ENCODE measurements around the gene NRCAM. TPM values are rescaled to one million over a fixed set of nuclear protein-coding genes. Genes with fewer than 3 reads are reported as not detected.

The NRCAM gene
- polyA plus RNA-seq, 3 donors: not detected

GRCh38 chr7:108103558-108104298 lies 352.5 kb downstream of the NRCAM start:
- peaks cover 0 to 2% (median 0%) of the 10 kb centered on the region in 7 donors for H3K9me3 Mint-ChIP-seq
- no peak overlapping the region for H2AFZ ChIP-seq (ENCODE audit: insufficient read depth, low read depth, low read length, poor library complexity, severe bottlenecking)
- WGBS (ENCODE audit: insufficient coverage): 100% methylated on average over 1 of the region's 5 CpGs

GRCh38 chr7:108102671-108103312 lies 353.4 kb downstream of the NRCAM start:
- Histone ChIP-seq H3K27me3 (ENCODE audit: control insufficient read depth in 2 of 2, insufficient read depth in 2 of 2, low read length in 2 of 2) (no peaks in the 10 kb centered on the region), H4K20me1 (ENCODE audit: insufficient read depth, low read length) (no peaks in the 10 kb centered on the region), H3K9ac (ENCODE audit: insufficient read depth, low read length, poor library complexity, severe bottlenecking) (no peak overlapping the region), H3K4me1 (ENCODE audit: control insufficient read depth in 1 of 2, insufficient read depth in 2 of 2, low read length in 2 of 2) (no peaks in the 10 kb centered on the region), H3K4me2 (replicated peaks; ENCODE audit: extremely low read depth, low read length, poor library complexity, severe bottlenecking) (no peak overlapping the region), H3K27ac (ENCODE audit: low read depth in 1 of 2, low read length in 2 of 2) (no peak overlapping the region), H3K36me3 (replicated peaks in 1 of 2; ENCODE audit: control insufficient read depth in 1 of 2, insufficient read depth in 2 of 2, low read length in 2 of 2) (no peaks in the 10 kb centered on the region), H3K4me3 (replicated peaks in 1 of 3; ENCODE audit: low read depth in 2 of 3, low read length in 3 of 3) (no peak overlapping the region), H3K9me3 (replicated peaks in 1 of 2; ENCODE audit: control insufficient read depth in 1 of 2, insufficient read depth in 1 of 2, low read length in 2 of 2) (no peaks in the 10 kb centered on the region), H3K79me2 (ENCODE audit: insufficient read depth, low read length) (no peaks in the 10 kb centered on the region), H2AFZ (ENCODE audit: insufficient read depth, low read depth, low read length, poor library complexity, severe bottlenecking) (no peak overlapping the region)
- no peak for TF ChIP-seq CTCF (IDR thresholded peaks at IDR 0.05)
- H3K9me3 Mint-ChIP-seq: peaks cover 0 to 2% (median 0%) of the 10 kb centered on the region in 7 donors
- H3K36me3 Mint-ChIP-seq: no peaks in the 10 kb centered on the region
- peaks cover under 1 to 7% (median 1%) of the 10 kb centered on the region in 3 donors for H3K27me3 Mint-ChIP-seq (ENCODE audit: low read depth in 3 of 3)
- no peak for DNase-seq
- H3K4me3 Mint-ChIP-seq: no peak overlapping the region
- no peak overlapping the region for H3K27ac Mint-ChIP-seq
- intact Hi-C loops (cut with micrococcal nuclease): no loop called here
- H3K4me1 Mint-ChIP-seq: no peaks in the 10 kb centered on the region
- WGBS (ENCODE audit: insufficient coverage): 95% methylated on average over 18 of the region's 20 CpGs

More at GRCh38 chr7:108103558-108104298, 352.5 kb downstream of the NRCAM start:
- Histone ChIP-seq H4K20me1 (ENCODE audit: insufficient read depth, low read length) (no peaks in the 10 kb centered on the region), H3K4me3 (replicated peaks in 1 of 3; ENCODE audit: low read depth in 2 of 3, low read length in 3 of 3) (no peak overlapping the region), H3K27me3 (ENCODE audit: control insufficient read depth in 2 of 2, insufficient read depth in 2 of 2, low read length in 2 of 2) (no peaks in the 10 kb centered on the region), H3K79me2 (ENCODE audit: insufficient read depth, low read length) (no peaks in the 10 kb centered on the region), H3K9me3 (replicated peaks in 1 of 2; ENCODE audit: control insufficient read depth in 1 of 2, insufficient read depth in 1 of 2, low read length in 2 of 2) (no peaks in the 10 kb centered on the region), H3K4me2 (replicated peaks; ENCODE audit: extremely low read depth, low read length, poor library complexity, severe bottlenecking) (no peak overlapping the region), H3K9ac (ENCODE audit: insufficient read depth, low read length, poor library complexity, severe bottlenecking) (no peak overlapping the region), H3K4me1 (ENCODE audit: control insufficient read depth in 1 of 2, insufficient read depth in 2 of 2, low read length in 2 of 2) (no peaks in the 10 kb centered on the region), H3K36me3 (replicated peaks in 1 of 2; ENCODE audit: control insufficient read depth in 1 of 2, insufficient read depth in 2 of 2, low read length in 2 of 2) (no peaks in the 10 kb centered on the region), H3K27ac (ENCODE audit: low read depth in 1 of 2, low read length in 2 of 2) (no peak overlapping the region)
- Mint-ChIP-seq H3K4me3 (no peak overlapping the region), H3K27ac (no peak overlapping the region), H3K27me3 (ENCODE audit: low read depth in 3 of 3) (peaks cover 0 to 2% (median 1%) of the 10 kb centered on the region in 3 donors), H3K4me1 (no peaks in the 10 kb centered on the region), H3K36me3 (no peaks in the 10 kb centered on the region)
- DNase-seq: no peak
- intact Hi-C loops (cut with micrococcal nuclease): no loop called here
- TF ChIP-seq CTCF (IDR thresholded peaks at IDR 0.05): no peak

All from CD14-positive monocyte (primary cell).